Lower leg skin (tissue), 4 donors: ENCODE measurements around the gene SKAP1. TPM values are rescaled to one million over a fixed set of nuclear protein-coding genes. Genes with fewer than 3 reads are reported as not detected.

Experiments used
- DNase-seq, 2 donors: peaks; one replicate each; pipeline ENCODE4 v3.0.0-alpha.2; 2019; ENCODE audit warnings: low spot score in 2 of 2
- H3K4me3 ChIP-seq: fragments of 200-600 bp; sonication (generic); 2 replicates; pipeline ENCODE4 v1.5.1; 2017; ENCODE audit warnings: mild to moderate bottlenecking, low read depth; ENCODE audit not compliant: poor library complexity, severe bottlenecking
- CTCF ChIP-seq, 3 donors: fragments of 450-650 bp; IDR thresholded peaks; one replicate each; pipeline ENCODE4 v1.5.1; 2016; ENCODE audit warnings: antibody characterized with exemption in 3 of 3, mild to moderate bottlenecking in 3 of 3, moderate library complexity in 2 of 3
- POLR2A ChIP-seq, 2 donors: fragments of 450-650 bp; IDR thresholded peaks; one replicate each; pipeline ENCODE4 v1.6.1; 2016 to 2017; ENCODE audit warnings: antibody characterized with exemption in 2 of 2, mild to moderate bottlenecking in 1 of 2, moderate library complexity in 1 of 2
- WGBS, 2 donors: methylation state at CpG; one replicate each; pipeline ENCODE4 v1.1.5; 2018; 5-methylcytosine and 5-hydroxymethylcytosine counted together
- intact Hi-C: fragments of 100-400 bp; cut with DNase I; formaldehyde crosslinking; loops from one replicate; pipeline ENCODE4 v1.15.0; 2023; ENCODE audit warnings: low total_unique reads
- total RNA-seq, 4 donors: library from RNA; depleted of rRNA; stranded (reverse); fragments of >200 nt; gene quantifications; one replicate each; pipeline ENCODE4 v1.1.0, GENCODE V29; 2016

SKAP1 gene
- total RNA-seq, 4 donors from 2014 or later = 0.99 to 1.2 TPM; not detected in 2

GRCh38 chr17:48439110-48439850 lies 9.3 kb upstream of the SKAP1 start:
- DNase-seq = no peak
- TF ChIP-seq CTCF (IDR thresholded peaks at IDR 0.05) = no peak
- TF ChIP-seq POLR2A (IDR thresholded peaks at IDR 0.05) = no peak
- intact Hi-C loops = no loop called here
- no peak overlapping the region for H3K4me3 ChIP-seq
- 85 to 98% methylated on average over 3 of the region's 3 CpGs for WGBS, 2 donors

- TF ChIP-seq CTCF (IDR thresholded peaks at IDR 0.05) = no peak
- no peak for TF ChIP-seq POLR2A (IDR thresholded peaks at IDR 0.05)
- WGBS, 2 donors = 60 to 63% methylated on average over 3 of the region's 3 CpGs
- H3K4me3 ChIP-seq = no peak overlapping the region
- DNase-seq = no peak
- intact Hi-C loops = no loop called here
Observed at GRCh38 chr17:48438516-48439061, 8.6 kb upstream of the SKAP1 start.

- intact Hi-C loops = no loop called here
- TF ChIP-seq CTCF (IDR thresholded peaks at IDR 0.05) (no peak), POLR2A (IDR thresholded peaks at IDR 0.05) (no peak)
- no peak overlapping the region for H3K4me3 ChIP-seq
- DNase-seq = no peak
- WGBS, 2 donors = 90 to 91% methylated on average over 6 of the region's 6 CpGs
Observed at GRCh38 chr17:48433896-48434295, 3.9 kb upstream of the SKAP1 start.

GRCh38 chr17:48432820-48433775 lies 3.1 kb upstream of the SKAP1 start:
- no peak for TF ChIP-seq CTCF (IDR thresholded peaks at IDR 0.05)
- WGBS, 2 donors = 73 to 77% methylated on average over 11 of the region's 11 CpGs
- no peak overlapping the region for H3K4me3 ChIP-seq
- intact Hi-C loops = no loop called here
- DNase-seq = no peak

GRCh38 chr17:48429156-48429555 lies 858 bp downstream of the SKAP1 start:
- H3K4me3 ChIP-seq = no peak overlapping the region
- intact Hi-C loops = no loop called here
- 73 to 79% methylated on average over 8 of the region's 8 CpGs for WGBS, 2 donors
- no peak for TF ChIP-seq CTCF (IDR thresholded peaks at IDR 0.05)
- no peak for TF ChIP-seq POLR2A (IDR thresholded peaks at IDR 0.05)
- DNase-seq = no peak
